Neural crest cell (in vitro differentiated cells): ENCODE results near the gene NPC1. TPM values are rescaled to one million over a fixed set of nuclear protein-coding genes. Genes with fewer than 3 reads are reported as not detected.

ENCODE experiments used
- DNase-seq: peaks from one replicate; pipeline ENCODE4 v3.0.0; 2021; ENCODE audit warnings: low read depth, mixed read lengths, low spot score
- H3K27ac Mint-ChIP-seq: one replicate; pipeline ENCODE4 v1.8.0; 2021; ENCODE audit warnings: mild to moderate bottlenecking, mixed read lengths; ENCODE audit not compliant: unreplicated experiment
- H3K27me3 Mint-ChIP-seq: 2 replicates; pipeline ENCODE4 v1.8.0; 2021; ENCODE audit warnings: low read depth, mild to moderate bottlenecking, mixed read lengths
- H3K36me3 Mint-ChIP-seq: 2 replicates; pipeline ENCODE4 v1.8.0; 2021; ENCODE audit warnings: low read depth, mild to moderate bottlenecking, mixed read lengths
- H3K4me1 Mint-ChIP-seq: 2 replicates; pipeline ENCODE4 v1.8.0; 2021; ENCODE audit warnings: mixed read lengths
- H3K4me3 Mint-ChIP-seq: one replicate; pipeline ENCODE4 v1.8.0; 2021; ENCODE audit warnings: mild to moderate bottlenecking, mixed read lengths
- H3K9me3 Mint-ChIP-seq: 2 replicates; pipeline ENCODE4 v1.8.0; 2021; ENCODE audit warnings: mixed read lengths
- CTCF ChIP-seq: fragments of 200-600 bp; sonication (generic); conservative IDR thresholded peaks from 2 replicates; pipeline ENCODE4 v1.5.0; 2021; ENCODE audit warnings: antibody characterized with exemption, mild to moderate bottlenecking
- total RNA-seq: library from RNA; stranded (reverse); gene quantifications from 2 replicates; pipeline ENCODE4 v1.2.1, GENCODE V29; 2021

Gene NPC1
- total RNA-seq, 1 donor from 2014 or later: 62.7 TPM

- no peak for TF ChIP-seq CTCF
- Mint-ChIP-seq H3K27me3 (peaks cover 5% of the 10 kb centered on the region), H3K27ac (no peak overlapping the region), H3K36me3 (no peaks in the 10 kb centered on the region), H3K4me3 (peak overlapping the region; percentile 17), H3K4me1 (peaks cover 37% of the 10 kb centered on the region), H3K9me3 (no peaks in the 10 kb centered on the region)
- DNase-seq: no peak
These were observed 87.0 kb downstream of the NPC1 start for GRCh38 chr18:23499291-23499781.

DNA sequence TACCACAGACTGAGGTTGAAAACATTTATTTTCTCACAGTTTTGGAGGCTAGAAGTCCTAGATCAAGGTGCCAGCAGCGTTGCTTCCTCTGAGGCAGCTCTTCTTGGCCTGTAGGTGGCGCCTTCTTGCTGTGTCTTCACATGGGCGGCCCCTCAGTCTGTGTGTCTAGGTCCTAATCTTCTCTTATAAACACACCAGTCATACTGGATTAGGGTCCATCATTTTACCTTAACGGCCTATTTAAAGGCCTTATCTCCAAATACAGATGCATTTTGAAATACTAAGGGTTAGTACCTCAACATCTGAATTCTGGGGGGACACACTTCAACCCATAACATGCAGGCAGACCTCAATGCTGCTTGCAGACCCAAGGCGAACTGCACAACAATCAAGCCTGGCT is 87.4 kb downstream of the NPC1 start:
- Mint-ChIP-seq H3K27ac (no peak overlapping the region), H3K4me1 (peaks cover 32% of the 10 kb centered on the region), H3K4me3 (peak overlapping the region; percentile 68), H3K27me3 (peaks cover 2% of the 10 kb centered on the region), H3K9me3 (no peaks in the 10 kb centered on the region), H3K36me3 (no peaks in the 10 kb centered on the region)
- peak; percentile 82 for TF ChIP-seq CTCF
- peak; percentile 68 for DNase-seq

GRCh38 chr18:23498117-23498516 is 88.2 kb downstream of the NPC1 start:
- no peak for TF ChIP-seq CTCF
- H3K4me1 Mint-ChIP-seq: peaks cover 30% of the 10 kb centered on the region
- no peaks in the 10 kb centered on the region for H3K27me3 Mint-ChIP-seq
- no peaks in the 10 kb centered on the region for H3K36me3 Mint-ChIP-seq
- no peak for DNase-seq
- H3K4me3 Mint-ChIP-seq: no peak overlapping the region
- H3K9me3 Mint-ChIP-seq: no peaks in the 10 kb centered on the region
- H3K27ac Mint-ChIP-seq: no peak overlapping the region

DNA sequence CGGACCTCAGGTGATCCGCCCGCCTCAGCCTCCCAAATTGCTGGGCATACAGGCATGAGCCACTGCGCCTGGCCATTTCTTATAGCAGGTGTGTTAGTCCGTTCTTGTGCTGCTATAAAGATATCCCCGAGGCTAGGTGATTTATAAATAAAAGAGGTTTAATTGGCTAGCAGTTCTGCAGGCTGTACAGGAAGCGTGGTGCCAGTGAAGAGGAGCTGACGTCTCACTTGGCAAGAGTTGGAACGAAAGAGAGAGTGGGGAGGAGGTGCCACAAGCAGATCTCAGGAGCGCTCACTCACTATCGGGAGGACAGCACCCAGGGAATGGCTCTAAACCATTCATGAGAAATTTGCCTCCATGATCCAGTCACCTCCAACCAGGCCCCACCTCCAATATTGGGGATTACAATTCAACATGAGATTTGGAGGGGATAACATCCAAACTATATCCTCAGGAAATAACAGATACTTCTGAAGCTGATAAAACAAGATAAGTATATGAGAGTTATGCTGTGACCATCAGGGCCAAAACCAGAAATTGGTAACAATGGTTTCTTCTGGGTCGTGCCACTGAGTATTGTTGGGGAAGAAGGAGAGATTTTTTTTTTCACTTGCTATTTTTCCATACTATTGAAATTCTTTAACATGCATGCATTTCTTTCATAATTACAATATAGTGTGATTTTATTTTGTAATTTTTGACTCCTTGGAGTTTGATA is 90.4 kb downstream of the NPC1 start:
- TF ChIP-seq CTCF: no peak
- no peaks in the 10 kb centered on the region for H3K27me3 Mint-ChIP-seq
- no peak overlapping the region for H3K27ac Mint-ChIP-seq
- no peak for DNase-seq
- peaks cover 2% of the 10 kb centered on the region for H3K9me3 Mint-ChIP-seq
- H3K4me1 Mint-ChIP-seq: peaks cover 15% of the 10 kb centered on the region
- no peak overlapping the region for H3K4me3 Mint-ChIP-seq
- peaks cover 2% of the 10 kb centered on the region for H3K36me3 Mint-ChIP-seq

GRCh38 chr18:23494992-23495391 is 91.3 kb downstream of the NPC1 start:
- TF ChIP-seq CTCF: no peak
- H3K4me1 Mint-ChIP-seq: peaks cover 13% of the 10 kb centered on the region
- DNase-seq: no peak
- peaks cover 8% of the 10 kb centered on the region for H3K9me3 Mint-ChIP-seq
- H3K36me3 Mint-ChIP-seq: peaks cover 3% of the 10 kb centered on the region
- H3K27me3 Mint-ChIP-seq: no peaks in the 10 kb centered on the region
- H3K4me3 Mint-ChIP-seq: no peak overlapping the region
- no peak overlapping the region for H3K27ac Mint-ChIP-seq
